Tibial artery (tissue), 4 donors: ENCODE data around the gene MEAK7.

Experiments used
- DNase-seq, 2 donors: peaks; one replicate each; pipeline ENCODE4 v3.0.0-alpha.2; 2019
- H3K27ac ChIP-seq, 2 donors: fragments of 200-600 bp; sonication (generic) in 1 of 2; 1 replicate in 1 of 2; 2 replicates in 1 of 2; pipeline ENCODE4 v1.5.1; 2018 to 2019; ENCODE audit warnings: mild to moderate bottlenecking in 1 of 2
- H3K27me3 ChIP-seq, 2 donors: fragments of 200-600 bp; sonication (generic) in 1 of 2; one replicate each; pipeline versions ENCODE4 v1.5.1 to v1.6.0; 2016 to 2019
- H3K36me3 ChIP-seq, 3 donors: fragments of 200-600 bp; sonication (generic) in 2 of 3; one replicate each; pipeline ENCODE4 v1.5.1; 2016 to 2019; ENCODE audit warnings: mild to moderate bottlenecking in 2 of 3
- H3K4me1 ChIP-seq, 4 donors: fragments of 200-600 bp; sonication (generic) in 2 of 4; 1 replicate in 3 of 4; 2 replicates in 1 of 4; pipeline ENCODE4 v1.5.1; 2016 to 2019
- H3K4me3 ChIP-seq, 2 donors: fragments of 200-600 bp; sonication (generic) in 1 of 2; 1 replicate in 1 of 2; 2 replicates in 1 of 2; pipeline ENCODE4 v1.5.1; 2018 to 2019; ENCODE audit warnings: mild to moderate bottlenecking in 2 of 2
- H3K9me3 ChIP-seq, 3 donors: fragments of 200-600 bp; sonication (generic) in 1 of 3; one replicate each; pipeline ENCODE4 v1.5.1; 2016 to 2019
- CTCF ChIP-seq, 2 experiments: fragments of 200-600 bp in 1 of 2; fragments of 450-650 bp in 1 of 2; IDR thresholded peaks; one replicate each; pipeline ENCODE4 v1.5.1; 2017 to 2019; ENCODE audit warnings: antibody characterized with exemption in 2 of 2, mild to moderate bottlenecking in 1 of 2, moderate library complexity in 1 of 2
- intact Hi-C: fragments of 100-400 bp; cut with DNase I; formaldehyde crosslinking; loops from one replicate; pipeline ENCODE4 v1.15.0; 2023; ENCODE audit warnings: low total_unique reads

Gene MEAK7

DNA sequence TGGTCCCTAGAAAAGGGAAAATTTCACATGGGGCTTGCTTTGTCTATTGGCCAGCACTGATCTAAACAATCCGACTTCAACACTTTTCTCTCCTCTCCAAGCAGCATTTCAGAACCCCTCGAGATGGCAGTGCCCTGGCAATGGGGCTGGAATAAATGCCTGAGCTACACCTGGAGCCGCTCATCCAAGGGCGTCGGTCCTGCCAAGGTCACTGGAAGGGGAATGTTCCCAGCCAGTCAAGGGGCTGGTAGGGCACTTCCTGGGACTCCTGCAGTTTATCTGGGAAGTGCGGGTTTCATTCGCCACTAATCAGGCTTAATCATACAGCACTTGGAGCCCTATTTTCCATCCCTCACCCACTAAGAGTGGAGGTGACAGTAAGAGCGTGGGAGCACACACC is 17.1 kb downstream of the MEAK7 start:
- no peak overlapping the region for H3K4me3 ChIP-seq
- no peaks in the 10 kb centered on the region for H3K9me3 ChIP-seq
- no peak for DNase-seq
- H3K4me1 ChIP-seq, result no peaks in the 10 kb centered on the region
- intact Hi-C loops, result no loop called here
- no peaks in the 10 kb centered on the region for H3K27me3 ChIP-seq
- peaks cover 36 to 74% (median 58%) of the 10 kb centered on the region in 3 donors for H3K36me3 ChIP-seq
- TF ChIP-seq CTCF (IDR thresholded peaks at IDR 0.05), result no peak
- no peak overlapping the region for H3K27ac ChIP-seq

- intact Hi-C loops, result no loop called here
- no peak for DNase-seq
- Histone ChIP-seq H3K4me3 (no peak overlapping the region), H3K9me3 (no peaks in the 10 kb centered on the region), H3K36me3 (peaks cover 38 to 78% (median 65%) of the 10 kb centered on the region in 3 donors), H3K27ac (no peak overlapping the region), H3K4me1 (no peaks in the 10 kb centered on the region), H3K27me3 (no peaks in the 10 kb centered on the region)
- TF ChIP-seq CTCF (IDR thresholded peaks at IDR 0.05), result no peak
Measured at GRCh38 chr16:84486551-84487235, 17.8 kb downstream of the MEAK7 start.

DNA sequence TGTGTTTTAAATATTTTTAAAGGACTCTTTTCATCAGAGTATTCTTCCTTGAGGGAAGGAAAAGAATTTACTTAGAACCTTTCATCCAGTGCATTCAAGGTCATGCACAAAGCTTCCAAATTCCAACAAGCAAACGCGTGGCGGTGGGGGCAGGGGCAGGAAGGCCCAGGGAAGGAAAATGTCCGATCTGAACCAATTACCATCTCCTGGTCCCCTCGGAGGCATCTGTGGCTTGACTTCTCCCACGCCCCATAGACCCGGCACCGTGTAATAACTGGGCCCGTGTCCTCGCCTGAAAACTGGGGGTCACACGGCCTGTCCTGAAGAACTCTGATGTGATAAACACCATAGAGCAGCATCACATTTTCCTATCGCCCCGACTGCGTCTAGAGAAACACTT is 18.3 kb downstream of the MEAK7 start:
- DNase-seq, result no peak
- Histone ChIP-seq H3K4me3 (no peak overlapping the region), H3K27me3 (no peaks in the 10 kb centered on the region), H3K27ac (no peak overlapping the region), H3K4me1 (no peaks in the 10 kb centered on the region), H3K36me3 (peaks cover 43 to 83% (median 70%) of the 10 kb centered on the region in 3 donors), H3K9me3 (no peaks in the 10 kb centered on the region)
- intact Hi-C loops, result no loop called here
- TF ChIP-seq CTCF (IDR thresholded peaks at IDR 0.05), result no peak

- H3K36me3 ChIP-seq, result peaks cover 47 to 90% (median 73%) of the 10 kb centered on the region in 3 donors
- H3K4me3 ChIP-seq, result no peak overlapping the region
- H3K27me3 ChIP-seq, result no peaks in the 10 kb centered on the region
- TF ChIP-seq CTCF (IDR thresholded peaks at IDR 0.05), result no peak
- H3K9me3 ChIP-seq, result no peaks in the 10 kb centered on the region
- intact Hi-C loops, result no loop called here
- H3K27ac ChIP-seq, result no peak overlapping the region
- no peaks in the 10 kb centered on the region for H3K4me1 ChIP-seq
- DNase-seq, result peak in 1 of 2 donors; percentile 9
Measured at GRCh38 chr16:84485255-84486010, 19.0 kb downstream of the MEAK7 start.

DNA sequence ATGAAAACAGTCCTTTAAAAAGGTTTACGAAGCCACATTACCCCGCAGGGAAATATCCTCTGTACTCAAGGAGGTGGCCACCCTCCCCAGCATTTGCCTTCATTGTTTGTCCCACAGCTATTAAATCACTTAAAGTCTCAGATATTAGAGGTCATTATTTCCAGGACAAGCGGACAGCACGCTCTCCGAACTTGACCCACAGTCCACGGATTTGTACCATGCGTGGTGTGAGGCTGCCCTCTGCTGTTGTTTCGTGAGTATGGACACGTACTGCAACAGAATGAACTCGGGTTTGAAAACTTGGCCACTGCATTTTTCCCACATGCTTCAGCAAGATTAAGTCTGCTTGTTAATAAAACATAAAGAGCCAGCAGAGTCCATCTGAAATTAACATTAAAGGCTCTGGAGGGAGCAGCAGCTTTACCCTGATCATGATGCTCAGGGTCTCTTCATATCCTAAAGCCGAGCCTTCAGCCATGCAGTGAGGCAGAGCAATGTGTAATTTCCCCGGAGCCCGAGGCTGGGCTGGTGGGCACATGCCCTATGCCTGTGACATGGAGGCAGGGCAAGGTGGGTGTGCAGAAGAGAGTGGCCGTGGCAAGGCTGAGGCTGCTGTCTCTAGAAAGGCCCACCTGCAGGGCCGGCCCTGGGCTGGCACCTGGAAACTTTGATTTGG is 19.7 kb downstream of the MEAK7 start:
- Histone ChIP-seq H3K4me1 (no peaks in the 10 kb centered on the region), H3K36me3 (peaks cover 45 to 93% (median 73%) of the 10 kb centered on the region in 3 donors), H3K4me3 (no peak overlapping the region), H3K27ac (no peak overlapping the region), H3K27me3 (no peaks in the 10 kb centered on the region), H3K9me3 (no peaks in the 10 kb centered on the region)
- DNase-seq, result peak; percentile 38 to 71
- intact Hi-C loops, result loop anchor here (5.0 kb wide), 1 partner anchor 212 kb away; no protein-coding TSS in a partner anchor
- TF ChIP-seq CTCF (IDR thresholded peaks at IDR 0.05), result peak; percentile 63 to 65
